GM23338 (cell line): Measurements from ENCODE around the gene DNAJC15. TPM values are rescaled to one million over a fixed set of nuclear protein-coding genes. Genes with fewer than 3 reads are reported as not detected.

Experiments used
- ATAC-seq: fragments of 200-7000 bp; cut with Tn5 transposase; 3 replicates; pipeline ENCODE4 v1.9.1; 2020
- DNase-seq: peaks from one replicate; pipeline ENCODE4 v3.0.0-alpha.2; 2015; ENCODE audit warnings: low spot score
- H2AFZ ChIP-seq: fragments of 200-600 bp; sonication (generic); 2 replicates; pipeline ENCODE4 v1.8.0; 2016; ENCODE audit warnings: antibody characterized with exemption, mild to moderate bottlenecking, moderate library complexity
- H3F3A ChIP-seq: fragments of 200-600 bp; sonication (generic); replicated peaks from 2 replicates; pipeline ENCODE4 v1.8.0; 2017; ENCODE audit warnings: antibody characterized with exemption, mixed run types, low read depth
- H3K27ac ChIP-seq: fragments of 200-600 bp; sonication (generic); 2 replicates; pipeline ENCODE4 v1.6.1; 2016; ENCODE audit warnings: low read depth
- H3K27me3 ChIP-seq: fragments of 200-600 bp; sonication (generic); 2 replicates; pipeline ENCODE4 v1.8.0; 2016; ENCODE audit warnings: mild to moderate bottlenecking, mixed run types, moderate library complexity; ENCODE audit not compliant: insufficient read depth
- H3K36me3 ChIP-seq: fragments of 200-600 bp; sonication (generic); 2 replicates; pipeline ENCODE4 v1.8.0; 2016; ENCODE audit warnings: mild to moderate bottlenecking; ENCODE audit not compliant: insufficient read depth
- H3K4me1 ChIP-seq: fragments of 200-600 bp; sonication (generic); 2 replicates; pipeline ENCODE4 v1.8.0; 2016; ENCODE audit warnings: mild to moderate bottlenecking, moderate library complexity; ENCODE audit not compliant: insufficient read depth
- H3K4me2 ChIP-seq: fragments of 200-600 bp; sonication (generic); 2 replicates; pipeline ENCODE4 v1.7.1; 2017; ENCODE audit warnings: mixed run types
- H3K4me3 ChIP-seq: fragments of 200-600 bp; sonication (generic); 2 replicates; pipeline ENCODE4 v1.6.1; 2016; ENCODE audit warnings: mixed run types
- H3K79me2 ChIP-seq: fragments of 200-600 bp; sonication (generic); replicated peaks from 2 replicates; pipeline ENCODE4 v1.8.0; 2017; ENCODE audit warnings: mild to moderate bottlenecking; ENCODE audit not compliant: insufficient read depth
- H3K9me2 ChIP-seq: fragments of 200-600 bp; sonication (generic); 2 replicates; pipeline ENCODE4 v1.8.0; 2017; ENCODE audit not compliant: insufficient read depth
- H4K20me1 ChIP-seq: fragments of 200-600 bp; sonication (generic); replicated peaks from 2 replicates; pipeline ENCODE4 v1.8.0; 2017; ENCODE audit warnings: mild to moderate bottlenecking; ENCODE audit not compliant: insufficient read depth
- H3K27ac Mint-ChIP-seq: 2 replicates; pipeline ENCODE4 v1.8.0; 2020; ENCODE audit warnings: inconsistent platforms, mild to moderate bottlenecking, moderate library complexity, mixed read lengths
- H3K27me3 Mint-ChIP-seq: 3 replicates; pipeline ENCODE4 v1.8.0; 2022; ENCODE audit warnings: low read depth, mild to moderate bottlenecking, moderate library complexity, mixed read lengths, inconsistent platforms; ENCODE audit not compliant: insufficient read depth, poor library complexity
- H3K36me3 Mint-ChIP-seq: 3 replicates; pipeline ENCODE4 v1.8.0; 2021; ENCODE audit warnings: low read depth, mild to moderate bottlenecking, inconsistent platforms, moderate library complexity, mixed read lengths
- H3K4me1 Mint-ChIP-seq: 3 replicates; pipeline ENCODE4 v1.8.0; 2020; ENCODE audit warnings: mild to moderate bottlenecking, inconsistent platforms, mixed read lengths
- H3K4me3 Mint-ChIP-seq: 3 replicates; pipeline ENCODE4 v1.8.0; 2021; ENCODE audit warnings: moderate library complexity, mild to moderate bottlenecking, inconsistent platforms, mixed read lengths
- H3K9me3 Mint-ChIP-seq: 3 replicates; pipeline ENCODE4 v1.8.0; 2020; ENCODE audit warnings: moderate library complexity, mild to moderate bottlenecking, inconsistent platforms, mixed read lengths
- EZH2 ChIP-seq: fragments of 200-600 bp; sonication (generic); IDR thresholded peaks from one replicate; pipeline ENCODE4 v1.8.0; 2017; ENCODE audit warnings: antibody characterized with exemption, mild to moderate bottlenecking, low read depth; ENCODE audit not compliant: unreplicated experiment
- EZH2phosphoT487 ChIP-seq: fragments of 200-600 bp; sonication (generic); IDR thresholded peaks from one replicate; pipeline ENCODE4 v1.8.1; 2018; ENCODE audit warnings: antibody characterized with exemption; ENCODE audit not compliant: unreplicated experiment
- JUNB ChIP-seq: IDR thresholded peaks from one replicate; pipeline ENCODE4 v1.6.1; 2016; ENCODE audit warnings: antibody characterized with exemption; ENCODE audit not compliant: unreplicated experiment
- NANOG ChIP-seq: IDR thresholded peaks from 2 replicates; pipeline ENCODE4 v1.6.1; 2016; ENCODE audit warnings: antibody characterized with exemption, borderline replicate concordance
- POLR2AphosphoS5 ChIP-seq: IDR thresholded peaks from 2 replicates; pipeline ENCODE4 v1.6.1; 2016; ENCODE audit warnings: antibody characterized with exemption, low read depth
- REST ChIP-seq: IDR thresholded peaks from one replicate; pipeline ENCODE4 v1.6.1; 2018; ENCODE audit warnings: antibody characterized with exemption; ENCODE audit not compliant: unreplicated experiment
- STAT1 ChIP-seq: IDR thresholded peaks from one replicate; pipeline ENCODE4 v1.6.1; 2016; ENCODE audit warnings: antibody characterized with exemption; ENCODE audit not compliant: unreplicated experiment
- ZNF462 ChIP-seq: fragments of 250-450 bp; sonication (Bioruptor Pico); IDR thresholded peaks from 2 replicates; pipeline ENCODE4 v1.5.0; 2020; ENCODE audit warnings: mild to moderate bottlenecking, moderate library complexity
- polyA plus RNA-seq: library from polyadenylated mRNA; unstranded; fragments of >200 nt; fragmentation: Nextera tagmentation; extraction: Ambion mirVana; gene quantifications from 2 replicates; pipeline ENCODE4 v1.2.1, GENCODE V29; 2016
- total RNA-seq: library from RNA; depleted of rRNA; stranded (reverse); fragments of >200 nt; shearing (Covaris generic); gene quantifications from 2 replicates; pipeline ENCODE4 v1.2.3, GENCODE V29; 2014
- TF ChIP-seq, protein P1 (sequence below), 2 experiments: fragments of 200-600 bp in 1 of 2; sonication (generic) in 1 of 2; conservative IDR thresholded peaks; 2 replicates each; pipeline versions ENCODE4 v1.5.1 to v1.6.1; 2016 to 2017; ENCODE audit warnings: antibody characterized with exemption in 2 of 2, low read depth in 2 of 2, mild to moderate bottlenecking in 2 of 2, moderate library complexity in 1 of 2

The DNAJC15 gene
- total and polyA plus RNA-seq, 2 experiments from 2014 or later: 11.4 to 80.4 TPM

- no peak for TF ChIP-seq REST
These were observed 37.8 kb upstream of the DNAJC15 start (continued) for GRCh38 chr13:42985312-42986175.

DNA sequence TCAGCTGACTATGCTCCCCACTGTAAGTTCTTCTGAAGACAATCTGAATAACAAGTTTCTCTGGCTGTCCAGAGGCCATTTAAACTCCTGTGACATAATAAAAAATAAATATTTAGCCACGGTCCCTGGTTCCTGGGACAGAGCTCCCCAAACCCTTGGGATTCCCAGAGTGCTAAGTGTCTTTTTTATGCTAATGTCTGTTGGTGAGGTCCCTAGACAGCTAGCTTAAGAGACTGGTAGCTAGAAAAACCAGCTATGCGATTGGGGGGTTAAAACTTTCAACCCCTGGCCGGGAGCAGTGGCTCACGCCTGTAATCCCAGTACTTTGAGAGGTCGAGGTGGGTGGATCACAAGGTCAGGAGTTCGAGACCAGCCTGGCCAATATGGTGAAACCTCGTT lies 37.2 kb upstream of the DNAJC15 start:
- H3K4me1 Mint-ChIP-seq: peaks cover 22% of the 10 kb centered on the region
- Histone ChIP-seq H2AFZ (peak overlapping the region; percentile 15; the same call in 1 of the 2 replicates), H3K79me2 (no peaks in the 10 kb centered on the region), H3F3A (no peaks in the 10 kb centered on the region), H4K20me1 (no peaks in the 10 kb centered on the region), H3K4me2 (0 out of 2 replicates have a peak overlapping the region, but pooled peaks have one; percentile 29), H3K9me2 (0 out of 2 replicates have a peak, but pooled peaks cover 5% of the 10 kb centered on the region), H3K36me3 (no peaks in the 10 kb centered on the region), H3K4me1 (peaks cover 18% of the 10 kb centered on the region), H3K27ac (no peak overlapping the region), H3K27me3 (peaks cover 8% of the 10 kb centered on the region), H3K4me3 (no peak overlapping the region)
- H3K27me3 Mint-ChIP-seq: peaks cover 11% of the 10 kb centered on the region
- no peak overlapping the region for H3K27ac Mint-ChIP-seq
- no peaks in the 10 kb centered on the region for H3K36me3 Mint-ChIP-seq
- H3K4me3 Mint-ChIP-seq: no peak overlapping the region
- ATAC-seq (peak; percentile 74), DNase-seq (no peak)
- H3K9me3 Mint-ChIP-seq: no peaks in the 10 kb centered on the region
- TF ChIP-seq ZNF462 (CRISPR knock-in tag): no peak
- no peak for TF ChIP-seq NANOG
- TF ChIP-seq POLR2AphosphoS5: no peak
- no peak for TF ChIP-seq STAT1
- no peak for TF ChIP-seq EZH2
- TF ChIP-seq, protein P1, sequence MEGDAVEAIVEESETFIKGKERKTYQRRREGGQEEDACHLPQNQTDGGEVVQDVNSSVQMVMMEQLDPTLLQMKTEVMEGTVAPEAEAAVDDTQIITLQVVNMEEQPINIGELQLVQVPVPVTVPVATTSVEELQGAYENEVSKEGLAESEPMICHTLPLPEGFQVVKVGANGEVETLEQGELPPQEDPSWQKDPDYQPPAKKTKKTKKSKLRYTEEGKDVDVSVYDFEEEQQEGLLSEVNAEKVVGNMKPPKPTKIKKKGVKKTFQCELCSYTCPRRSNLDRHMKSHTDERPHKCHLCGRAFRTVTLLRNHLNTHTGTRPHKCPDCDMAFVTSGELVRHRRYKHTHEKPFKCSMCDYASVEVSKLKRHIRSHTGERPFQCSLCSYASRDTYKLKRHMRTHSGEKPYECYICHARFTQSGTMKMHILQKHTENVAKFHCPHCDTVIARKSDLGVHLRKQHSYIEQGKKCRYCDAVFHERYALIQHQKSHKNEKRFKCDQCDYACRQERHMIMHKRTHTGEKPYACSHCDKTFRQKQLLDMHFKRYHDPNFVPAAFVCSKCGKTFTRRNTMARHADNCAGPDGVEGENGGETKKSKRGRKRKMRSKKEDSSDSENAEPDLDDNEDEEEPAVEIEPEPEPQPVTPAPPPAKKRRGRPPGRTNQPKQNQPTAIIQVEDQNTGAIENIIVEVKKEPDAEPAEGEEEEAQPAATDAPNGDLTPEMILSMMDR (conservative IDR thresholded peaks at IDR 0.05; ENCODE audit: low read depth in 2 of 2): no peak
- TF ChIP-seq EZH2phosphoT487: no peak
- TF ChIP-seq JUNB: no peak
